Measurements from ENCODE around the gene PGAP1.

PGAP1 gene

GRCh38 chr2:196887431-196887830 lies 39.1 kb downstream of the PGAP1 start:
- DNase-seq: no peak

DNA sequence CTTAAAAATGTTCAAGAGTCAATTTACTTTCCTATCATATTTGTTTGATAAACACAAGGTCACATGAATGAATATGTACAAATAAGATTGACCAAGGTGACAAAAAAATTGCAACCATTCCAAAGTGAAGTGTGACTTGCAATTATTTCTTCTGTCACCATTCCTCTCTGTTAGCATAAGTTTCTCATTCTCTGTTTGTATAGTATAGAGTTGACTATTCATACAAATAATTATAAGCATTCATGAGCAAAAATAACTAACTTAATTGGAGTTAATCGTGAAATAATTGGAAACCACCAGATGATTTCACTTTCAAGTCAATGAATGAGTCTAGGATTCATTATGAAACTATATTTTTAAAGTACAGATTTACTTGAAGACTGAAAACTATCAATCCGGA lies 42.1 kb downstream of the PGAP1 start:
- no peak for DNase-seq

GRCh38 chr2:196876364-196876763 lies 50.1 kb downstream of the PGAP1 start:
- no peak for DNase-seq

- peak in 1 of 5 experiments; percentile 32 for DNase-seq
These were observed 51.1 kb downstream of the PGAP1 start for GRCh38 chr2:196875414-196875813.

DNA sequence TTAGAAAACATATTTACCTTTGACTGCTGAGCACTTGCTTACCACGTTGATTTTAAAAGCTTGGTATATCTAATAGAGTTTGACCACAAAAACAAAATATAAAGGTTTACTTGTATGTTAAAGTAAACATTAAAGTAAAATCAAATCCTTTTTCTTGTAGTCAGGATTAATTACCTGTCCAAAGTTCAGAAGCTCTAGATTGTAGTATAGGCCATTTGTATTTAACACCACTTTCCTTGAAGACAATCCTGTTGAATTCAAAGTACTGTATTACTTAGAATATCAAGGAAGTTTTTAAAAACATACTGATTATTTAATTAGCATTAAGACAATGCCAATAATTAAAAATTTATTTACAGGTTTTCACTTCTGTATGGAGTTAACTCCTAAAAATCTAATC lies 53.0 kb downstream of the PGAP1 start:
- no peak for DNase-seq

- no peak for DNase-seq
These were observed 71.9 kb downstream of the PGAP1 start for GRCh38 chr2:196854629-196855028.

DNA sequence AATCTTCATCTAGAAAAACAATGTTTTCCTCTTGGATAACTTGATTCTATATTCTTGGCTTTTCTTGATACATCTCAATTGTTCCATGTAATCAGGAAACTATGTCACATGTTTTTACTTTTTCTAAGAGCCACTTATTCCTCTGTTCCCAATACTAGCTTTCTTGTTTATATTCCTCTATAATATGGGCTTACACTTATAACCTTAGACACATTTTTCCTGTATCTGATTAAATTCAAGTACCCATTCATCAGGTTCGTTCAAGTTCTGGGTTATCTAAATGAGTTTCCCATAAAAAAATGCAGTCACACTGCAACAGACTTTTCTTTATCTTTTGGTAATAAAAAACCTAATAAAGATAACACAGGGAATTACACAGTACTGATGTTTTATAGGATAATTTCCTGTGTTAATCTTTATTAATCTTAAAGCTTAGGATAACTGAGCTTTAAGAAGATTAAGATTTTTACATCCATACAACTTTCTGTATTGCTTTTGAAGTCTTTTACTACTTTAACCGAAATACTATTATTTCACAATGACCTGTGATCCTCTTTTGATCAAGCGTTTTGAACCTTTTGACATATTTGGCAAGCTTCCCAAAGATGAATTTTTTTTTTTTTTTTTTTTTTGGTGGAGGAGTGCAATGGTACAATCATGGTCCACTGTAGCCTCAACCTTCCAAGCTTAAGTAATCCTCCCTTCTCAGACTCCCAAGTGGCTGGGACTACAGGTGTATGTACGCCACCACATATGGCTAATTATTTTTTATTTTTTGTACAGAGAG lies 73.0 kb downstream of the PGAP1 start:
- DNase-seq: no peak

GRCh38 chr2:196851088-196851487 lies 75.4 kb downstream of the PGAP1 start:
- DNase-seq: peak in 1 of 5 experiments; percentile 70

- DNase-seq: no peak
These were observed 76.6 kb downstream of the PGAP1 start for GRCh38 chr2:196849895-196850294.

DNA sequence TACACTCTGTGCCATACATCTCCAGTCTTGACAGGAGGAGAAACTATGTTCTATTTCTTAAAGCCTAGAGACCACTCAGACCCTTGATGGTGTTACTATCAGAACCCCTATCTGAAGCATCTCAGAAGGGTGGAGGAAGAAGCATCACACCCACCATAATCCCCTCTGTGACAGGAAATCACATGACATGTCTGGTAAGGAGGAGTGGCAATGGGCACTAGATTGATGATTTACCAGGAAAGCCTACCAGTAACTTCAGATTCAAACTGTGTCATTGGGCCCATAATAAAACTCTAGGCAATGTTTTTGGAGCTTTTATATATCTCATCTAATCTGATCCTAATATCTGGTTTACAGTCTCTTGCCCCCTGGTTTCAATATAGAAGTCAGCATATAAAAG lies 80.2 kb downstream of the PGAP1 start:
- no peak for DNase-seq

DNA sequence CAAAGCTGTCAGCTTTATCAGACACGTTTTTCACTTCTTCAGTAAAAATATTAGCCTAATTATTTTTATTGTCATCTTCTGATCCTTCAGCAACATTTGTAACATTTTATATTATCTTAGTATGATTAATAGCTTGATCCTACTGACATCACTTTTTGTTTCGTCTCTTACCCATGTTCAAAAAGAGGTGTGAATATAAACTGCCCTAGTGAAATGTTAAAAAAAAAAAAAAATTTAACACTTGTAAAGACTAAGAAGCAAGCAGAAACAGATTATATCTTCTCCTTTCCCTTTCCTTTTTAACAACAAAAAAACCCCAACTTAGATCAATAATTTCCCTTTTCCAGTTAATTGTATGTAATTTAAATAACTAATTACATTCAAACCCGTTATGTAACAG lies 81.1 kb downstream of the PGAP1 start:
- no peak for DNase-seq

- DNase-seq: no peak
These were observed 86.3 kb downstream of the PGAP1 start for GRCh38 chr2:196840171-196840570.

GRCh38 chr2:196839574-196839973 lies 86.9 kb downstream of the PGAP1 start:
- DNase-seq: no peak

- no peak for DNase-seq
These were observed 90.1 kb downstream of the PGAP1 start for GRCh38 chr2:196836440-196836839.

DNA sequence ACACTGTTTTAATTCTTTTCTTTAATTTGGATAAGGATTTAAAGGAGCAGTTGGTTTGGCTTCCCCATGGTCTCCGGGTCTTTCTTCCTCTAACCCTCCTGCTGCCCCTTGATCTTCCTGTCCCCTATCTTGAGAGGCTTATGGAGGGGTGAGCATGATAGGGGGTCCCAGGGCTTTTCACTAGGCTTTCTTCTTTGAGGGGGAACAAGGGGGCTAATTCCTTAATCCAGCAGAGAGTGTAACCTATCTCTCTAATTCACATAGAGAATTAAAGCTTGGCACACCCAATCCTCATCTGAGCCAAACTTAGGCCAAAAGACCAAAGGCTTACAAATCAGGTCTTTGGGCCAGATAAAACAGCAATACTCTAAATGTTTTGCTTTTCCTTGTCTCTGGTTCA lies 95.8 kb downstream of the PGAP1 start:
- no peak for DNase-seq

- no peak for DNase-seq
These were observed 99.2 kb downstream of the PGAP1 start for GRCh38 chr2:196827356-196827755.

DNA sequence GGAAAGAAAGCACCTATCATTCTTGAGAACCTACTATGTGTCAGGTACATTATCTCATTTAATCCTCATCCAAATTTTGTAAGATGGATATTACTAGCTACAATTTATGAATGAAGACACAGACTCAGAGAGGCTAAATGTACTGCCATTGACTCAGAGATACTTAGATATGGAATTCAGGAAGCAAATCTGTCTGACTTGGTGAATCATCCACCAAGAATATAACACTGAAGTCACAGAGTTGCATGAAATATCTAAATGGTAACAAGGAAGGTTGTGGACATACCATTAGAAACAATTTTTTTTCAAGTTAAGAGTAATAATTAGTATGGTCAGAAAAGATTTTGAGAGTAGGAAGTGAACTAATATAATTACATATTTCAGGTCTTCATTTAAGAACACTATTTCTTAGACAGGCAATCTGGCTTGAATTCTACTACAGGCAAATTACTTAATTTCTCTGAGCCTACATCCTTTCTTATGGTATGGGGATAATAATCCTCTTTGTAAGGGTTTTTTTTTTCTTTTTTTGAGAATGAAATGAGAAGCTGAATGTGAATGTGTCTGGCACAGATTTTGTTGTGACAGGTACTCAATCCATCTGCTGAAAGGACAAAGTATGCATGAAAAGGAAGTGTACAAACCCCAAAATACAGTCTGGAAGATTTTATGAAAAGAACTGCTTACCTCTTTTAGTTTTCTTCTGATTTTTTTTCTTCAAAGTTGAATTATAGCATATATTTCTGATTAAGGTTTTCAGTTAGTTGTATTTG lies 102.6 kb downstream of the PGAP1 start:
- DNase-seq: no peak

GRCh38 chr2:196821195-196821594 lies 105.3 kb downstream of the PGAP1 start:
- DNase-seq: no peak

DNA sequence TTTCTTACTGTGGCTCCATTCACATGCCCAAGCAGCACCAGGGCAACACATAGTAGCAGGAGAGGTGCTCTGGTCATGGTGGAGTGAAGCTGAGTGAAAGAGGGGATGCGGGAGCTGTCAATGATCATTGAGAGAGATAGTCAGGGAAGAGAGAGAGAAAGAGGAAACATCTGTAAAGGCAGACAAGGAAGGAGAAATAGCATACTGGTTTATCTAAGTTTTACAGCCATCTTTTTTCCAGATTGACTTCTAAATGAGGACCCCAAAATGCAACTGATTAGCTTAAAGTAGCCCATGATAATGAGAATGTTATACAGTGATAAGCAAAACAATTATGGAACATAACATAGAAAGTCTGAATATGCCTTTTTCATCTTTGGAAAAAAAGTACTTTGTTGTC lies 117.2 kb downstream of the PGAP1 start, which contains the start of gene C2orf66:
Gene C2orf66 (minus strand): TSS at position 96 of the 400 bp plus-strand sequence. CDS start 19 bp downstream, at position 77.
- DNase-seq: no peak

DNA sequence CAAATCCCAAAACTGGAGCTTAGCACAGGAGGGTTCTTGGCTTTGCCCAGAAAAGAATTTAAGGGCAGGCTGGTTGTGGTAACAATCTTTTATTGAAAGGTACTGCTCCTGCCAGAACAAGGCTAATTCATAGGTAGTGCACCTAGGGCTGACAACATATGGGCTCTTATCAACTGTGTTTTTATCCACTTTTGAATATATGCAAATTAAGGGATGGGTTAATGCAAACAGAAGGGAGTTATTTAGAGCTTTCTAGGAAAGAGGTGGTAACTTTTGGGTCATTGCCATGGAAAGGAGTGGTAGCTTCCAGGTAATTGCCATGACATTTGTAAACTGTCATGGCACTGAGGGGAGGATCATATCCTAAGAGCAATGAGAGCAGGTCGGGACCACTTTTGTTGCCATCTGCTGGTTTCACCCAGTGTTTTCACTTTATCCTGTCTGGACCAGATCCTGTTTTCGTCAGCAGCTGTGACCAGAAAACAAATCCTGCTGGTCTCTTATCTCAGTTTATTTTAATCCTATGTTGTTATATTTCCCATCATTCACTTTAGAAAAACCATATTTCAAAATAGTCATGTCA lies 118.3 kb downstream of the PGAP1 start:
- no peak for DNase-seq

DNA sequence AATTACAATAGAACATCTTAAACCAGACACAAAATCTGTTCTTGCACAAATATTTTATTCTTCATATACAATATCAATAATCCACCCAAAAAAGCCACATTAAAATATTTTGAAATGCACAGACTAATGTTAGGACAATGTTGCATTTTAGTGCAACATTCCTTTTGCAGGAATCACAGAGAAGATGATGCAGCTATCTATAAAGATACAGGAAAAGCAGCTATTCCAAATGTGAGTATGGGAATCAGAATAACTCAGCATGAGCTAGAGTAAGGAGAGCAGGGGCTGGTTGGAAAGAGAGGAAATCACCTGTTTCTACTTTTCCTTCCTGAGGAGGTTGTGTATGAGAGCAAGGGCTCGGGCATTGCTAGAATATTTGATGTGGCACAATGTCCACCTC lies 122.1 kb downstream of the PGAP1 start:
- DNase-seq: no peak

GRCh38 chr2:196802401-196802800 lies 124.1 kb downstream of the PGAP1 start:
- DNase-seq: no peak

DNA sequence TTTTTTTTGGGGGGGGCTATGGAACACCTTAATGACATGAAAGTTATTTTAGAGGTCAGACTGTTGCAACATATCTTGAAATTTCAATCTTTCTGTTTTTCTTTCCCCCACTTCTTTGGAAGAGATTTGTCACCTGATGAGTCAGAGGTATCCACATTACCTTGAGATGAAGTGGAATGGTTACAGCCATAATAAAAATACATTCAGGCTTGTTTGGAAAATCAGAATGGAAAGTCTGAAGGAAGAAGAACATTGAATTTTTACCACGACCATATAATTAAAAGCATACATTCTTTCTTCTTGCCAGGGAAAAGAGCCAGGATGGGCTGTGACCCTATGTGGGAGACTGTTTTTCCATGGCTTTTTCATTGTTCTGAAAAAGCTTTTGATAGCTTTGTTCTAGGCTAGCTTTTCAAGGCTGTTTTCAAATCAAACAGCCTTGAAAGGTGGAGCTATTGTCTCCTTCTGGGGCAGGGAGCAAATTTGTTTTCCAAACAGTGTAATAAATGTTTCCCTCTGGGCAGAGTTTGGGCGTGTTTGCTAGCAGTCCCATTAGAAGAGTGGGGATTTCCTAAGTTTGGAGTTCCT lies 124.7 kb downstream of the PGAP1 start:
- no peak for DNase-seq

All from T-helper 2 cell (primary cell).